Measurements from ENCODE around the gene ASTN2. TPM values are rescaled to one million over a fixed set of nuclear protein-coding genes. Genes with fewer than 3 reads are reported as not detected.

Gene ASTN2
- polyA plus RNA-seq, 1 donor from 2014 or later = 6.8 TPM

GRCh38 chr9:116859763-116860162 is 555.1 kb downstream of the ASTN2 start:
- Histone ChIP-seq H3K4me3 (ENCODE audit: low read length) (no peak overlapping the region), H3K9ac (ENCODE audit: low read length) (no peak overlapping the region), H4K20me1 (ENCODE audit: insufficient read depth) (no peaks in the 10 kb centered on the region), H3F3A (ENCODE audit: insufficient read depth, low read length, poor library complexity, severe bottlenecking) (no peaks in the 10 kb centered on the region), H3K27me3 (ENCODE audit: insufficient read depth, low read depth, low read length) (no peaks in the 10 kb centered on the region), H3K36me3 (ENCODE audit: insufficient read depth, low read length) (no peaks in the 10 kb centered on the region), H3K27ac (ENCODE audit: low read length) (no peak overlapping the region), H3K4me2 (ENCODE audit: low read length) (no peak overlapping the region), H3K79me2 (replicated peaks; ENCODE audit: insufficient read depth, low read length) (no peaks in the 10 kb centered on the region), H2AFZ (ENCODE audit: low read depth, low read length) (no peak overlapping the region), H3K9me2 (ENCODE audit: insufficient read depth, low read length) (no peaks in the 10 kb centered on the region), H3K9me3 (ENCODE audit: low read length) (no peaks in the 10 kb centered on the region)
- TF ChIP-seq RAD21 (conservative IDR thresholded peaks at IDR 0.05) = no peak

DNA sequence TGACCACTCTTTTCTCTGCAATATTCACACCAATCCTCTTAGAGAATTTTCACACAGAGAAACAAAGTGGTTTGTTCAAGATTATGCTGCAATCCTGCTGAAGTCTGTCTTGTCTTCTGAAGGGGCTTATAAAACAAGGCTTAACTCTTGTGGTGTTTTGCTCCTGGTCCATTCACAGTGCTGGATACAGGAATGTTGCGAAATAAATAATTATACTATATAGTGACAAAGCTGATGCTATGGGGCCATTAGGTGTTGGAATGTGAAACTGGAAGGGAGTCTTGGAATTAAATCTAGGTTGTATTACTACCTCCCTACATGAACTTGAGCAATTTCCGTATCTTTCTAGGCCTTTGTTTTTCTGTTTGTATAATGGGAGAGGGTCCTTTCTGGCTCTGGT is 557.5 kb downstream of the ASTN2 start:
- H3K36me3 ChIP-seq (ENCODE audit: insufficient read depth, low read length) = no peaks in the 10 kb centered on the region
- no peaks in the 10 kb centered on the region for H3K9me2 ChIP-seq (ENCODE audit: insufficient read depth, low read length)
- TF ChIP-seq, protein P1, sequence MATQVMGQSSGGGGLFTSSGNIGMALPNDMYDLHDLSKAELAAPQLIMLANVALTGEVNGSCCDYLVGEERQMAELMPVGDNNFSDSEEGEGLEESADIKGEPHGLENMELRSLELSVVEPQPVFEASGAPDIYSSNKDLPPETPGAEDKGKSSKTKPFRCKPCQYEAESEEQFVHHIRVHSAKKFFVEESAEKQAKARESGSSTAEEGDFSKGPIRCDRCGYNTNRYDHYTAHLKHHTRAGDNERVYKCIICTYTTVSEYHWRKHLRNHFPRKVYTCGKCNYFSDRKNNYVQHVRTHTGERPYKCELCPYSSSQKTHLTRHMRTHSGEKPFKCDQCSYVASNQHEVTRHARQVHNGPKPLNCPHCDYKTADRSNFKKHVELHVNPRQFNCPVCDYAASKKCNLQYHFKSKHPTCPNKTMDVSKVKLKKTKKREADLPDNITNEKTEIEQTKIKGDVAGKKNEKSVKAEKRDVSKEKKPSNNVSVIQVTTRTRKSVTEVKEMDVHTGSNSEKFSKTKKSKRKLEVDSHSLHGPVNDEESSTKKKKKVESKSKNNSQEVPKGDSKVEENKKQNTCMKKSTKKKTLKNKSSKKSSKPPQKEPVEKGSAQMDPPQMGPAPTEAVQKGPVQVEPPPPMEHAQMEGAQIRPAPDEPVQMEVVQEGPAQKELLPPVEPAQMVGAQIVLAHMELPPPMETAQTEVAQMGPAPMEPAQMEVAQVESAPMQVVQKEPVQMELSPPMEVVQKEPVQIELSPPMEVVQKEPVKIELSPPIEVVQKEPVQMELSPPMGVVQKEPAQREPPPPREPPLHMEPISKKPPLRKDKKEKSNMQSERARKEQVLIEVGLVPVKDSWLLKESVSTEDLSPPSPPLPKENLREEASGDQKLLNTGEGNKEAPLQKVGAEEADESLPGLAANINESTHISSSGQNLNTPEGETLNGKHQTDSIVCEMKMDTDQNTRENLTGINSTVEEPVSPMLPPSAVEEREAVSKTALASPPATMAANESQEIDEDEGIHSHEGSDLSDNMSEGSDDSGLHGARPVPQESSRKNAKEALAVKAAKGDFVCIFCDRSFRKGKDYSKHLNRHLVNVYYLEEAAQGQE (IDR thresholded peaks at IDR 0.05; ENCODE audit: borderline replicate concordance) = no peak
- TF ChIP-seq CTCF (IDR thresholded peaks at IDR 0.05; ENCODE audit: poor library complexity, severe bottlenecking) = no peak
- TF ChIP-seq MXI1 (conservative IDR thresholded peaks at IDR 0.05; ENCODE audit: poor library complexity, severe bottlenecking) = no peak
- TF ChIP-seq RAD21 (conservative IDR thresholded peaks at IDR 0.05) = no peak
- TF ChIP-seq POLR2AphosphoS5 (IDR thresholded peaks at IDR 0.05) = no peak
- TF ChIP-seq SMC3 (conservative IDR thresholded peaks at IDR 0.05; ENCODE audit: poor library complexity) = no peak
- TF ChIP-seq EP300 (conservative IDR thresholded peaks at IDR 0.05; ENCODE audit: poor library complexity, severe bottlenecking) = no peak
- no peak for TF ChIP-seq EZH2 (IDR thresholded peaks at IDR 0.05; ENCODE audit: borderline replicate concordance, insufficient read depth, low read length, poor library complexity, severe bottlenecking)
- no peak for TF ChIP-seq TAF1 (IDR thresholded peaks at IDR 0.05; ENCODE audit: low read depth)
- no peak overlapping the region for H3K4me3 ChIP-seq (ENCODE audit: low read length)
- no peak overlapping the region for H3K4me2 ChIP-seq (ENCODE audit: low read length)
- no peaks in the 10 kb centered on the region for H3K9me3 ChIP-seq (ENCODE audit: low read length)
- no peak overlapping the region for H3K9ac ChIP-seq (ENCODE audit: low read length)
- H4K20me1 ChIP-seq (ENCODE audit: insufficient read depth) = no peaks in the 10 kb centered on the region
- no peak overlapping the region for H3K27ac ChIP-seq (ENCODE audit: low read length)
- no peaks in the 10 kb centered on the region for H3K79me2 ChIP-seq (replicated peaks; ENCODE audit: insufficient read depth, low read length)
- H3K27me3 ChIP-seq (ENCODE audit: insufficient read depth, low read depth, low read length) = no peaks in the 10 kb centered on the region
- no peaks in the 10 kb centered on the region for H3F3A ChIP-seq (ENCODE audit: insufficient read depth, low read length, poor library complexity, severe bottlenecking)
- no peak overlapping the region for H2AFZ ChIP-seq (ENCODE audit: low read depth, low read length)
